Retinal pigment epithelial cell (primary cell): ENCODE results near the gene SMAD1.

ENCODE experiments used
- DNase-seq: peaks from one replicate; pipeline ENCODE4 v3.0.0-alpha.2; 2010; ENCODE audit warnings: low read depth
- H3K4me3 ChIP-seq: 2 replicates; pipeline ENCODE4 v1.5.1; 2011; ENCODE audit warnings: mild to moderate bottlenecking, low read length, control low read depth, moderate library complexity
- TF ChIP-seq, protein P1 (sequence below): conservative IDR thresholded peaks from 2 replicates; pipeline ENCODE4 v1.5.1; 2011; ENCODE audit warnings: low read depth, low read length, control low read depth, inconsistent platforms

The SMAD1 gene

DNA sequence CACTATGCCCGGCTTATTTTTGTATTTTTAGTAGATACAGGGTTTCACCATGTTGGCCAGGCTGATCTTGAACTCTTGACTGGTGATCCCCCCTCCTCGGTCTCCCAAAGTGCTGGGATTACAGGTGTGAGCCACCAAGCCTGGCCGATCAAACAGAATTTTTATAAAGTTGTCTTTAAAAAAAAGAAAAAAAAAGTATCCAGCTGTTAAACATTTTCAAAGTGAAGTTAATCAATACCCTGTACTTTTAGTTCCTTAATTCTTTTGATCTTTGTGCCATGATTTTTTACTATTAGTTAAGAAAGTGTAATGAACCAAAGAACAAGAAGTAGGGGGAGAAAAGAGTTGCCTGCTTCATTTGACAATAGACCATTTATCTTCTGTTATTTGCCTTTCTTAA, 24.3 kb downstream of the SMAD1 start:
- TF ChIP-seq, protein P1, sequence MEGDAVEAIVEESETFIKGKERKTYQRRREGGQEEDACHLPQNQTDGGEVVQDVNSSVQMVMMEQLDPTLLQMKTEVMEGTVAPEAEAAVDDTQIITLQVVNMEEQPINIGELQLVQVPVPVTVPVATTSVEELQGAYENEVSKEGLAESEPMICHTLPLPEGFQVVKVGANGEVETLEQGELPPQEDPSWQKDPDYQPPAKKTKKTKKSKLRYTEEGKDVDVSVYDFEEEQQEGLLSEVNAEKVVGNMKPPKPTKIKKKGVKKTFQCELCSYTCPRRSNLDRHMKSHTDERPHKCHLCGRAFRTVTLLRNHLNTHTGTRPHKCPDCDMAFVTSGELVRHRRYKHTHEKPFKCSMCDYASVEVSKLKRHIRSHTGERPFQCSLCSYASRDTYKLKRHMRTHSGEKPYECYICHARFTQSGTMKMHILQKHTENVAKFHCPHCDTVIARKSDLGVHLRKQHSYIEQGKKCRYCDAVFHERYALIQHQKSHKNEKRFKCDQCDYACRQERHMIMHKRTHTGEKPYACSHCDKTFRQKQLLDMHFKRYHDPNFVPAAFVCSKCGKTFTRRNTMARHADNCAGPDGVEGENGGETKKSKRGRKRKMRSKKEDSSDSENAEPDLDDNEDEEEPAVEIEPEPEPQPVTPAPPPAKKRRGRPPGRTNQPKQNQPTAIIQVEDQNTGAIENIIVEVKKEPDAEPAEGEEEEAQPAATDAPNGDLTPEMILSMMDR: no peak
- no peak for DNase-seq
- no peak overlapping the region for H3K4me3 ChIP-seq

DNA sequence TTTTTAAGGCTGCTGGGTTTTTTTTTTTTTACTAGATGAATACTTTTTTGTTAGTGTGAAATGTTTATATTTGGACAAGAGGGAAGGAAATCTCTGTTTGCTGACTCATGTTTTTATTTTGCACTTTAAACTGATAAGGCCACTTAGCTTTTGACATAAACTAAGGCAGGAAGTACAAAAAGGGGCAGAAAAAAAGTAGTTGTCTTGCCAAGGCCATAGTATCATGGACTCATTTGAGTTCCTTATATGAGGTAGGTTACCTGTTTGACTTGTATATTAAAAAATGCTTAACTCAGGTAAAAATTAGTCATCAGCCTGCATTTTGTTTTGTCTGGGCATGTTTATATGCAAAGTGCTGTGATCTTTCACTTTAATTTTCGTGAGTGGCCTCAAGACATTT, 26.0 kb downstream of the SMAD1 start:
- TF ChIP-seq, protein P1: no peak

DNA sequence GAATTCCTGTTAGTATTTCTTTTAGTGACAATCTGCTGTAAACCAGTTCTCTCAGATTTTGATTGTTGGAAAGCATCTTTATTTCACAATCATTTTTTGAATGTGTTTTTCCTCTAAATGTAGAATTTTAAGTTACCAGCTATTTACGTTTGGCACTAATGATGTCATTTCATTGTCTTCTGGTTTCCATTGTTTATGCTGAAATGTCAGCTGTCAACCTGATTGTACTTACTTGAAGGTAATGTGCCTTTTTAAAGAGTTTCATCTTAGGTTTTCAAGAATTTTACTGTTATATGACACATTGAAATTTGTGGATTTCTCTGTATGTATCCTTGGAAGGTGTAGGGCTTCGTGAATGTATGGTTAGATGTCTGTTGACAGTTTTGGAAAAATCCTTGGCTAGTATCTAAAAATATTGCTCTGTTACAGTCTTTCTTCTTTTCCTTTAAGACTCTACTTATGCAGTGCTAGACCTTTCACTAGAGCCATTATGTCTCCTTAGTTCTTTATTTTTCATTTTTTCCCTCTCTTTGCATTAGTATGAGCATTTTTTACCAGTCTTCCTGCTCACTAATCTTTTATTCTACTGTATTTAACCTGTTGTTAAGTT, 30.4 kb downstream of the SMAD1 start:
- TF ChIP-seq, protein P1: no peak
- no peak for DNase-seq
- no peak overlapping the region for H3K4me3 ChIP-seq

More for the DNA sequence above, 26.0 kb downstream of the SMAD1 start:
- H3K4me3 ChIP-seq: no peak overlapping the region
- DNase-seq: no peak

DNA sequence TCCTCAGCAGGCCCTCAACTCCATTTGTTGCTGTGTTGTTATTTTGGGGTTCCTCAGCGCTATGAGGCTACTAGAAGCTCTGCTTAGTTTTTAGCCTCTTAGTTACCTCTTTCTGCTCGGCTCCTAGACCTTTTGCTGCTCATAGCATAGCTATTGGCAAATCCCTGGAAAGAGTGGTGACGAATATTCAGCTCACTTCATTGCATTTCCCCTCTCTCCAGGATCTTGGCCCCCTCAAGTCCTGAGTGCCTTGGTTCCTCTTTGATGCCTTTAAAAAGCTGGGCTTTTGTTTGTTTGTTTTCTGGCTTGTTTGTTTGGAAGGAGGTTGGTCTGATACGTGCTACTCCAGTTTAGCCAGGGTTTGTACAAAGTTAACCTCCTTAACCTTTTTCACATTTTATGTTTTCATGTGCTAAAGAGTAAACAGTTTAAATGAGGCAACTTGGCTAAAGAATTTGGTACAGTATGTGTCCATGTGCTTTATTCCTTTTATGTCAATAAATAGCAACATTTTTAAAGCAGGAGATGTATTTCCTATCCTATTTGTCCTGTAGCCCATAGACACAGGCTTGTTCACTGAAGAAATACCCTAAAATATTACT, 31.5 kb downstream of the SMAD1 start:
- no peak overlapping the region for H3K4me3 ChIP-seq
- no peak for DNase-seq
- TF ChIP-seq, protein P1: no peak

DNA sequence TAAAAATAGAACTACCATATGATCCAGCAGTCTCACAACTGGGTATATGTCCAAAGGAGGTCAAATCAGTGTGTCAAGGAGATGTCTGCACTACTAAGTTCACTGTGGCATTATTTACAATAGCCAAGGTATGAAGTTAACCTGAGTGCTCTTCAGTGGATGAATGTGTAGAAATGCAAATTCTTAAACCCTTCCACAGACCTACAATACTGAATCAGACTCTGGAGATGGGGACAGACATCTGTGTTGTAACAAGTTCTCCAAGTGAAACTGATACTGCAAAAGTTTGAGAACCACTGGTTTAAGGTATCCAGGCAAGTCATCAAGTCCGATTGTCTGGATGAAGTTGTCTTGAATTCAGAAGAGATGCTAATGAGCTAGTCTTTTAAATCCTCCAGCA, 38.5 kb downstream of the SMAD1 start:
- no peak for DNase-seq
- TF ChIP-seq, protein P1: no peak

DNA sequence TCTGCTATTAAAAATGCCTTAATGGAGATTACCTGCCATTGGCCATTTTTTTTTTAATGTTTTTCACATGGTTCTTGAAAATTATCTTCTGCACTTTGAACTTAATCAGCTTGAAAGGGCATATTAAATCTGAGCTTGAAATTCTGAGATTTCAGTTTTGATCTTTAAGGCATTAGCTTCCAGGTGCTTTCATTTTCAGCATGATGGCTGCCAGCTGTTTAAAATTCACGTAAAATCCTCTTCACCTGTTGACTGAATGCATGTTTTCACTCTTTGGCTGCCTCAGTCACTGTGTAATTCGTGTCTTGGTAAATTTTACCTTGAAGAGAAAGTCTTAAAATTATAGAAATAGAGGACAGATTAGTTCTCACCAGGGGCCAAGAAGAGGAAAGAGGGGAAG, 39.6 kb downstream of the SMAD1 start:
- H3K4me3 ChIP-seq: no peak overlapping the region
- TF ChIP-seq, protein P1: no peak
- no peak for DNase-seq

More for the DNA sequence above, 38.5 kb downstream of the SMAD1 start:
- H3K4me3 ChIP-seq: no peak overlapping the region

DNA sequence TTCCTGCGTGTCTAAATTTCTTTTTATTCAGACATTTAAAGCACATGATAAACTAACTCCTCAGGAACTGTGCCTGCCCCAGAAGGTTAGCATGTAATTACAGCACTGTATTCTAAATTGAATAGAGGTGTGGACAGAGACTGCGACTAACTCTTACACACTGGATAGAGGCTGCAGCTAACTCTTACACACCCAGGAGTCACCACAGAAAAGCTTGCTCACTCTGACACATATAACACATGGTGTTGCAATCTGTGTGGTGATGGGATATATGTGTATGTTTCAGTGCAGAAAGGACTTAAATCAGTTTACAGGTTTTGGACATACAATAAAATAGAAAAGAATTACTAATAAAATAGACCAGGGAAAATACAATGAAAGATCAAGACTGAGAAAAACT, 41.5 kb downstream of the SMAD1 start:
- no peak overlapping the region for H3K4me3 ChIP-seq
- no peak for DNase-seq
- TF ChIP-seq, protein P1: no peak
